Nucleus accumbens (tissue), 56 donors: Measurements from ENCODE around the gene UBAP1L.

ENCODE experiments used
- DNase-seq, 56 donors: peaks; one replicate each; lab custom pipeline; 2025; lab: John Stamatoyannopoulos, UW

UBAP1L gene

GRCh38 chr15:65068403-65068788, 46.6 kb downstream of the UBAP1L start:
- DNase-seq: no peak

GRCh38 chr15:65067645-65068402, 47.2 kb downstream of the UBAP1L start, which contains the start of gene RASL12:
RASL12 (minus strand) TSS chr15:65067991; CDS start chr15:65067835, 156 bp downstream.
- DNase-seq: peak in 1 of 56 donors; percentile 42

- no peak for DNase-seq
Observed at GRCh38 chr15:65067317-65067644, 47.7 kb downstream of the UBAP1L start.

GRCh38 chr15:65066635-65067316, 48.2 kb downstream of the UBAP1L start:
- peak in 3 of 56 donors; percentile 10 to 25 (median 17) for DNase-seq

- no peak for DNase-seq
Observed at GRCh38 chr15:65066001-65066634, 48.9 kb downstream of the UBAP1L start.

- DNase-seq: no peak
Observed at GRCh38 chr15:65062726-65063125, 52.3 kb downstream of the UBAP1L start.

GRCh38 chr15:65062061-65062460, 52.9 kb downstream of the UBAP1L start:
- DNase-seq: no peak

GRCh38 chr15:65060641-65061397, 54.2 kb downstream of the UBAP1L start:
- DNase-seq: peak in 47 of 56 donors; percentile 13 to 85 (median 53)

- DNase-seq: no peak
Observed at GRCh38 chr15:65059931-65060596, 54.9 kb downstream of the UBAP1L start.

- DNase-seq: no peak
Observed at GRCh38 chr15:65059369-65059750, 55.6 kb downstream of the UBAP1L start.

GRCh38 chr15:65058394-65059368, 56.3 kb downstream of the UBAP1L start:
- DNase-seq: peak in 29 of 56 donors; percentile 11 to 70 (median 37)

GRCh38 chr15:65057549-65057940, 57.5 kb downstream of the UBAP1L start:
- no peak for DNase-seq

- no peak for DNase-seq
Observed at GRCh38 chr15:65056868-65057548, 58.0 kb downstream of the UBAP1L start.

GRCh38 chr15:65056106-65056505, 58.9 kb downstream of the UBAP1L start:
- peak in 19 of 56 donors; percentile 7 to 68 (median 37) for DNase-seq

- DNase-seq: no peak
Observed at GRCh38 chr15:65055201-65055870, 59.7 kb downstream of the UBAP1L start.

GRCh38 chr15:65054333-65055200, 60.4 kb downstream of the UBAP1L start:
- DNase-seq: peak in 48 of 56 donors; percentile 16 to 84 (median 60)

GRCh38 chr15:65052956-65053355, 62.0 kb downstream of the UBAP1L start:
- DNase-seq: no peak
